ENCODE data around the gene TMEM208.

GRCh38 chr16:67177743-67178699, 48.9 kb upstream of the TMEM208 start:
- TF ChIP-seq CTCF (IDR thresholded peaks at IDR 0.05), result peak in 3 of 6 experiments; percentile 13 to 39 (median 37)
- peak; percentile 38 to 63 for TF ChIP-seq POLR2A (IDR thresholded peaks at IDR 0.05)

All from Peyer's patch (tissue), 4 donors.